GM12878 (cell line): Measurements from ENCODE around the gene DTD1. TPM values are rescaled to one million over a fixed set of nuclear protein-coding genes. Genes with fewer than 3 reads are reported as not detected.

Experiments
- CBX3 ChIP-seq: fragments of 200-600 bp; sonication (generic); IDR thresholded peaks from 2 replicates; pipeline ENCODE4 v1.6.1; 2016; ENCODE audit warnings: low read depth, borderline replicate concordance
- MXI1 ChIP-seq: fragments of 150-350 bp; IDR thresholded peaks from 2 replicates; pipeline ENCODE4 v1.6.1; 2011; ENCODE audit warnings: low read depth, mild to moderate bottlenecking, inconsistent platforms, low read length, improper control_type of control experiment
- POLR2AphosphoS2 ChIP-seq: IDR thresholded peaks from 2 replicates; pipeline ENCODE4 v1.6.1; 2011; ENCODE audit warnings: low read depth, mild to moderate bottlenecking, low read length, improper control_type of control experiment, moderate library complexity
- RFX5 ChIP-seq: IDR thresholded peaks from 2 replicates; pipeline ENCODE4 v1.6.1; 2011; ENCODE audit warnings: low read depth, low read length, improper control_type of control experiment
- SIX5 ChIP-seq: IDR thresholded peaks from 2 replicates; pipeline ENCODE4 v1.6.1; 2011; ENCODE audit warnings: mild to moderate bottlenecking, low read depth, low read length, moderate library complexity; ENCODE audit not compliant: severe bottlenecking
- SPI1 ChIP-seq: IDR thresholded peaks from 2 replicates; pipeline ENCODE4 v1.6.1; 2011; ENCODE audit warnings: low read depth, mild to moderate bottlenecking, low read length, moderate library complexity, borderline replicate concordance; ENCODE audit not compliant: insufficient read depth
- SREBF2 ChIP-seq: IDR thresholded peaks from 2 replicates; pipeline ENCODE4 v1.6.1; 2012; ENCODE audit warnings: mild to moderate bottlenecking, low read length
- TCF7 ChIP-seq: IDR thresholded peaks from 2 replicates; pipeline ENCODE4 v1.6.1; 2014; ENCODE audit warnings: antibody characterized with exemption, borderline replicate concordance
- ZBTB11 ChIP-seq: fragments of 450-650 bp; formaldehyde crosslinking; IDR thresholded peaks from 2 replicates; pipeline ENCODE4 v1.5.0; 2022; ENCODE audit warnings: mild to moderate bottlenecking, missing genetic modification characterization
- ZBTB40 ChIP-seq: fragments of 450-650 bp; IDR thresholded peaks from 2 replicates; pipeline ENCODE4 v1.6.1; 2016; ENCODE audit warnings: mild to moderate bottlenecking, moderate library complexity, borderline replicate concordance
- polyA plus RNA-seq, 11 experiments: library from polyadenylated mRNA; depleted of rRNA in 4 of 11; unstranded in 6 of 11; stranded (reverse) in 5 of 11; fragments of >200 nt; fragmentation: Nextera tagmentation in 4 of 11; fragmentation: Illumina TruSeq in 1 of 11; extraction: Ambion mirVana in 4 of 11; extraction: Trizol in 1 of 11; gene quantifications; 1 replicate in 1 of 11; 2 replicates in 10 of 11; pipeline versions ENCODE4 v1.2.1 to v1.2.3, GENCODE V29; 2011 to 2016; ENCODE audit warnings: inconsistent platforms in 2 of 11, missing spikeins in 2 of 11, low read depth in 1 of 11
- total RNA-seq, 4 experiments: library from RNA; depleted of rRNA in 3 of 4; stranded (reverse); fragments of >200 nt in 3 of 4; fragmentation: Illumina TruSeq in 1 of 4; extraction: Trizol in 1 of 4; gene quantifications; 2 replicates each; pipeline versions ENCODE4 v1.2.1 to v1.2.3, GENCODE V29; 2013 to 2021

DTD1 gene
- total and polyA plus RNA-seq, 10 of the 15 experiments (the other 5 are each of a cell fraction or from before 2014, with no cell fraction given) = 24.3 to 99.8 (median 63.3) TPM

- TF ChIP-seq ZBTB40 = no peak
- TF ChIP-seq TCF7 = no peak
- TF ChIP-seq ZBTB11 (CRISPR knock-in tag) = no peak
- TF ChIP-seq CBX3 = no peak
- TF ChIP-seq SREBF2 = no peak
- TF ChIP-seq MXI1 = no peak
- no peak for TF ChIP-seq POLR2AphosphoS2
- no peak for TF ChIP-seq SPI1
- no peak for TF ChIP-seq RFX5
- no peak for TF ChIP-seq SIX5
- TF ChIP-seq, all 136 proteins: peak for 0
Measured at GRCh38 chr20:18734525-18735189, 146.8 kb downstream of the DTD1 start (continued).
